Umbilical cord (tissue), 2 donors: ENCODE results near the gene CH25H. TPM values are rescaled to one million over a fixed set of nuclear protein-coding genes. Genes with fewer than 3 reads are reported as not detected.

Source experiments
- DNase-seq: peaks from one replicate; pipeline ENCODE4 v3.0.0-alpha.2; 2015; ENCODE audit warnings: low spot score
- total RNA-seq: library from RNA; depleted of rRNA; stranded (reverse); fragments of >200 nt; gene quantifications from one replicate; pipeline ENCODE4 v1.2.3, GENCODE V29; 2014; ENCODE audit warnings: low replicate concordance; ENCODE audit not compliant: insufficient read depth

The CH25H gene
- total RNA-seq, 1 donor from 2014 or later = 6.5 TPM

GRCh38 chr10:89233033-89233432 is 25.9 kb upstream of the CH25H start:
- no peak for DNase-seq

DNA sequence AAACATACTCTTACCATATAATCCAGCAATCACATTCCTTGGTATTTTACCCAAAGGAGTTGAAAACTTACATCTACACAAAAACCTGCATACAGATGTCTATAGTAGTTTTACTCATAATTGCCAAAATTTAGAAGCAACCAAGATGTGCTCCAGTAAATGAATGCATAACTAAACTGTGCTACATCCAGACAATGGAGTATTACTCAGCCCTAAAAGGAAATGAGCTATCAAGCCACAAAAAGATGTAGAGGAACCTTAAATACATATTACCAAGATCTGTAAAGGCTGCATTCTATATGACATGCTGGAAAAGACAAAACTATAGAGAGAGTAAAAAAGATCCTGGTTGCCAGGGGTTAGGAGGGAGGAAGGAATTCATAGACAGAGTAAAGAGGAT is 21.8 kb upstream of the CH25H start:
- DNase-seq = no peak

- DNase-seq = no peak
Measured at GRCh38 chr10:89228146-89228545, 21.0 kb upstream of the CH25H start.

DNA sequence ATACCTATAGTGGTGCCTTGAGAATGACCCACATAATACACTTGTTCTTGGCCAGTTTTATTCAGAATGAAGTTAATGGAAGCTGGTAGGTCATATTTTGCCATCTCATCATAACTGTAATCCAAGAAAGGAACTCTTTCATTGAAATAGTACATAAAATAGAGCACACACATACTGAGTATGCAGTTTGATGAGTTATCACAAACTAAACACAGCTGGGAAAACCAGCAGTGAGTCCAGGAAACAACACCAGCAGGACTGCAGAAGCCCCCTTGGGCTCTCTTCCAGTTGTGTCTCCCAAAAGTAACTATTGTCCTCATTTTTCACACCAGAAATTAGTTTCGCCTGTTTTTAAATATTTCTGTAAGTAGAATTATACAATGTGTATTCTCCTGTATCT is 19.8 kb upstream of the CH25H start:
- no peak for DNase-seq

GRCh38 chr10:89224739-89225443 is 17.8 kb upstream of the CH25H start:
- DNase-seq = no peak

DNA sequence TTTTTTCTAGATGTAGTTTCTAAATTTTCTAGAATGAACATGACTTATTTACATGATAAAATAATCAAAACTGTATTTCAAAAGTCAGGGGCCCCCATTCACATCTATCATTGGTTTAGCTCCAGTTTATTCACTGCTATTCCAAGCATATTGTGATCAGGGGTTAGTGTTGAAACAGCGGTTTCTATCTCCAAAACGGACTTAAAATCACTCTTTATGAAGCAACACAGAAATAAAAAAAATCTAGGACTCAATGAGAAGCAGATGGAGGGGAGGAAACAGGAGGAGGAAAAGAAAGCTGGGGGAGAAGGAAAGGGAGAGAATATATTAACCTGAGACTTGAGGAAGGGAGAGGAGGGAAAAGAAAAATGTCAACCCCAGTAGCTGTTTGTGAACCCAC is 14.8 kb upstream of the CH25H start:
- no peak for DNase-seq

GRCh38 chr10:89219513-89220218 is 12.5 kb upstream of the CH25H start:
- no peak for DNase-seq

GRCh38 chr10:89217057-89217990 is 10.2 kb upstream of the CH25H start:
- DNase-seq = peak; percentile 78

DNA sequence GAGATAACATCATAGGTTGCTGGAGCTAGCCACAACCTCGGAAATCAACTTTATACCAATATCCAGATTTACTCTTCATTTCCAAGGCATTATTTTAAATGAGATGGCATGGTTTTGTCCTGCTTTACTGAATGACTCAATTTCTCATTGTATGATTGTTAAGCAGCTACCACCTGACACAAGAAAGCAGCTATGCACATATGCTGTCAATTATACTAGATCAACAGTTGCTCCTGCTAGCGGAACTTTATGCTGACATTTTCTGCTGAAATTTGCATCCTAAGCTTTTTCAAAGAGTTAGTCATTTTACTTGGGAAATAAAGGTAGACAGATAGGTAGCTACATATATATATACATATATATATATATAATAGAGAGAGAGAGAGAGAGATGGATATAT is 8.9 kb upstream of the CH25H start:
- no peak for DNase-seq

DNA sequence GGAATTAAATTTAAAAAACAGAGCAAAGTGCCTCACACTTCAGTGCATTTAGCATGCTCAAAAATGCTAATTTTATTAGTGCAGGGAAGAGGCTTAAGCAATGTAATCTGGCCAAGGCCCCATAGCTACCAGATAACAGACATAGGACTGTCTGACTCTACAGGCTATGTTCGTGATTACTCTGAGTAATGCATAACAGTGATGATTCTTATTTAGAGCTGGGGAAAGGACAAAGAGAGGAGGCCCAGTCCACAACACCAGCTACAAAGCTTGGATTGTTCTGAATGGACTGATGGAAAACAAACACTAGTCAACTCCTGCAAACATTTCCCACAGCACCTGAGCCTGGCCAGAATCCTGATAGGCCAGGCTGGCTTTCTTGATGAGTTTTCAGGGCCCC is 8.4 kb upstream of the CH25H start:
- DNase-seq = no peak

- no peak for DNase-seq
Measured at GRCh38 chr10:89214566-89215165, 7.5 kb upstream of the CH25H start.

GRCh38 chr10:89213191-89213808 is 6.2 kb upstream of the CH25H start:
- peak; percentile 50 for DNase-seq

GRCh38 chr10:89210794-89211425 is 3.8 kb upstream of the CH25H start:
- no peak for DNase-seq

DNA sequence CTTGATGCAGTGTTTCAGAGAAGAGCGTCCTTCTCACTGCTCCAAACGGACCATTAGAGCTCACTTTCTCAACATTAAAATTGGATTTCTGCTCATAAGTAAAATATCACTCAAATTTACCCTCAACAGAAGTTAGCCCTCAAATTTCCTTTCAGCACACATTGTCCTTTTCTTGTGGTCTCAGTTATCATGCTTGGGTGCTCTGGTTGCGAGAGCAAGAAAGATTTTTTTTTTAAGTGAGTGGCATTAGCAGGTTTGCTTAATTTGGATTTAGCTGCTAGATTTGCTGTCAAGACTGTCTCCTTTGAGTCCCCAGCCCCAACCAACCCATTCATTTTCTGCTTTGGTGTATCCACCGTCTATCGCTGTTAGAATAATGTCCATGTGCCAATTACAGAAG is 2.6 kb upstream of the CH25H start:
- DNase-seq = no peak

- no peak for DNase-seq
Measured at GRCh38 chr10:89207801-89208551, 859 bp upstream of the CH25H start.

GRCh38 chr10:89206402-89207180 is 526 bp downstream of the CH25H start:
- DNase-seq = peak; percentile 10

- DNase-seq = no peak
Measured at GRCh38 chr10:89204621-89205185, 2.4 kb downstream of the CH25H start.

DNA sequence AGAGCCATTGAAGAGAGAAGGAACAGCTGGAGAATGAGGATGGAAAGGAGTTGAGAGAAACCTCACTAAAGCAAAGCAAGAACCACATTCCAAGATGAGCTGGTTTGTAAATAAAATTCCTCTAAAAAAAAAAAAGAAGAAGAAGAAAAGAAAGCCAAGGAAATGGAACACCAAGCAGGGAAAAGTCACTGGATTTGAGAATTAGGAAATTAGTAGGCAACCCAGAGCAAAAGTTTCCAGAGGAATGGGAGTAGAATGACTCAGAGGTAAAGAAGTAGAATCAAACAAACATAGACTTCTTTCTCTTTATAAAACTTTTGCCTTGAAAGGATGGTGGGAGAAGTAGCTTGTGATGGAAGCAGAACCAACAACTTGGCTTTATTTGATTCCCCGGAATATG is 3.9 kb downstream of the CH25H start:
- DNase-seq = no peak

- DNase-seq = no peak
Measured at GRCh38 chr10:89202033-89202425, 5.1 kb downstream of the CH25H start.
